DMS53 treated with DMSO at 0.1 percent for 48 hours (cell line): Measurements from ENCODE around the gene PLB1.

Experiments used
- DNase-seq: peaks from one replicate; lab custom pipeline; 2025; ENCODE audit not compliant: unreplicated experiment; lab: John Stamatoyannopoulos, UW

Gene PLB1

DNA sequence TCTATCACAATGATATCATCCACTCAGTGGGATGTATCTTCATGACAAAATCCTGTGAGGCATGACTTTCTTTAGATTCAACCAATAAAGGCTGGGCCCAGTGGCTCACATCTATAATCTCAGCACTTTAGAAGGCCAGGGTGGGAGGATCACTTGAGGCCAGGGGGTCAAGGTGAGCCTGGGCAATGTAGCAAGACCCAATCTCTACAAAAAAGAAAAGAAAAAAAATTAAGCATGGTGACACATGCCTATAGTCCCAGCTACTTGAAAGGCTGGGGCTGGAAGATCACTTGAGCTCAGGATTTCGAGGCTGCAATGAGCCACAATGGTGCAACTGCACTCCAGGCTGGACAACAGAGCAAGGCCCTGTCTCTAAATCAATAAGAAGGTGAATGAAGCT is 68.0 kb downstream of the PLB1 start:
- DNase-seq = no peak

DNA sequence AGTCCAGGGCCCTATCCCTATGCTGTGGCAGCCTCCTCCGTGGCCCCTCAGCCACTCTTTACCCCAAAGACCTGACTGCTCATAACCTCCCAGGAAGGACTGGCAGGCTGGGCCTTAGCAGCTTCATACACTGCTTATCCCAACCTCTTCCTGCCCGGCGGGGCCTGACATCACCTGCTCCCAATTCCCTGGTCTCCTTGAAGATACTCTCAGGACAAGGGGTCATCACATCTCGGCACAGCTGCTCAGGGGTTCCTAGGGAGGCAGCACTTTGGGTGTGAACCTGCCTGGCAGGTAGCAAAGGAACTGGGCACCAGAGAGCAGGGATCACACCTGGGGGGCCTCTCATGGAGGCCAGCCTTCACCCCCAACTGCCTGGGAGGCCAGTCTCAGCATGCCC is 68.5 kb downstream of the PLB1 start:
- no peak for DNase-seq

DNA sequence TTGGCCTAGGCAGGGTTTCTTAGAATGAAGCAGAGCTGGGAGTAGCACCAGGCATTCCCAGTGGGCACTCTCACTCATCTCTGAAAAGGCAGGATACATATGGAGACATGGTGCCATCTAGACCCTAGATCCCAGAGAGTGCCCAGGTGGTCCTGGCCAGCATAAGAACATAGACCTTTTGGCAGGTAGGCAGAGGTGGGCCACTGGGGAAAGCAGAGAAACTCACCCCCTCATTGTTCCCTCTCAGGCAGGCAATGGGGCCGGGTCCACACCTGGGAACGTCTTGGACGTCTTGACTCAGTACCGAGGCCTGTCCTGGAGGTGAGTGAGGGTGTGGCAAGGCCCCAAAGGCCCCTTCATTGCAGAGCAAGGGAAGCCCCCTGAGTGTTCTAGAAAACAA is 69.2 kb downstream of the PLB1 start:
- no peak for DNase-seq

DNA sequence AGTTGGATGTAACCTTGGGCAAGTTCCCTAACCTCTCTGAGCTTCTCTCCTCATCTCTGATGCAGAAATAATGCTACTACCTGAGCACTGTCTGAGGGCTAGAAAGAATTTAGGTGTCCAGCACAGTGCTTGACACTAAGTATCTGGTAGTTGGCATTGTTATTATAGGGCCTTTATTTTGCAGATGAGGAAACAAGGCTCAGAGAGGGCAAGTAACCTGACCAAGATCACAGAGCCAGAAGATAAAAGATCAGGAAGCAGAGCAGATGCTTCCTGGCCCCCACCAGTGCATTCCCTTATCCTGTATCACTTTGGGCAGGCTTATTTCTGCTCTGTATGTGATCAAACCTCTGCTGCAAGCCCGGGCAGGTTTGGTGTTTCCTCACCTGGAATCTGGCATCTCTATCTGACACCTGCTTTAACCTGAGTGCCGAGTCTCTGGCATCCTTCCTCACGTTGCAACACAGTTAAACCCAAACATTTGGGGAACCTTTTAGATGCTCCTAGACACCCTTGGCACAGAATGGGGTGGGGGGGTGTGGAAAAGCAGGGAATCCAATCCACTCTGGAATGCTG is 69.9 kb downstream of the PLB1 start:
- no peak for DNase-seq

DNA sequence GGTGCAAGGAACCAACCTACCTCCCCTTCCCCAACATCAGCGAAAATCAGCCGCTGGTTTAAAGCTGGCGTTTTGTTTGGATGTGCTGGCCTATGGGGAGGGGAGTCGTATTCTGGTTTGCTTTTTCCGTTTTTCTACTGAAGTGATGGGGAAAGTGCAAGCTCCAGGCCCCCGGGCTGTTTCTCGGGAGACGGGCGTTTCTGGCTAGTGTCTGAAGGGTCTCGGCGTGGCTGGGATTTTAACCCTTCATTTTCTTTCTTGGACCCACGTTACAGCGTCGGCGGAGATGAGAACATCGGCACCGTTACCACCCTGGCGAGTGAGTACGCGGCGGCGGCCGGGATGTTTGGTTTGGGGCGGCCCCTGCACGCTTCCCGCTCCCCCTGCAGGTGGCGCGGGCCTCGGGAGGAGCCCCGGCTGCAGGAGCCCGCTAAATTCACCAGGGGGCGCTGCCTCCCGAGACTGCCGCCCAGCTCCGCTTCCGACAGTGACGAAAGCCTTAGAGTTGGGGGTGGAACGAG is 70.7 kb downstream of the PLB1 start:
- peak; percentile 69 for DNase-seq

DNA sequence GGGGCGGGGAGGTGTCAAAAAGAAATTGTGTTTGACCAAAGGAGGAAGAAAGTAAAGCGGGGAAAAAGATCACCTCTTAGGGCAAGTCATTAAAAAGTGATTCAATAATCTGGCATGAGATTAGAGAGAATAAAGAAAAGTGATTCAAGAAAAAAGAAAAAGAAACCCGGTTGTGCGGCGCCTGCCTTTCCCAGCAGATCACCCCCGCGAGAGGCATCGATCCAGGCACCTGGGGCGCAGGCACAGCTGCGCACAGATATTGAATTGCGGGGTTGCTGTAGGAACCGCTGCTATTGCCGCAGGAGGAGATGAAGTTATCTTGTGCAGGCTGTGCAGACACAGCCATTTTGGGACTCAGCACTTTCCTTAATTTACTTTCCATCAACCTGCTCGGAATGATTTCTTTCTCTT is 71.2 kb downstream of the PLB1 start:
- DNase-seq = no peak

DNA sequence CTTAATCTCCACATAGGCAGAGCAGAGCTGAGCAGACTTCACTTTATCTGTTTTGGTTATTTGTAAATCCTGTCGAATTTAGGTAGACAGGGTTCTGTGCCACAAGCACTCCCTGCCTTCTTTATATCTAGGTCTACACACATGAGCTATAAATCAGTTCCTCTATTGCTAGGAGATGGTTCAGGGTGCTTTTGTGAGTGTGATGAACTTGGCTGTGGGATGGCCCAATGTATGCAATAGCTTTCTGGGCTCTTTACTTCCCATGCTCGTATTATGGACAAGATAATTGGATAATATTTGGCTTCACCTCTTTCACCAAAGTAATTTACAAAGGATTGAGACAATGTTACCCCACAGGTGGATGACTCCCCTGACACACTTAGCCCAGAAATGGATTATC is 72.2 kb downstream of the PLB1 start:
- DNase-seq = no peak

DNA sequence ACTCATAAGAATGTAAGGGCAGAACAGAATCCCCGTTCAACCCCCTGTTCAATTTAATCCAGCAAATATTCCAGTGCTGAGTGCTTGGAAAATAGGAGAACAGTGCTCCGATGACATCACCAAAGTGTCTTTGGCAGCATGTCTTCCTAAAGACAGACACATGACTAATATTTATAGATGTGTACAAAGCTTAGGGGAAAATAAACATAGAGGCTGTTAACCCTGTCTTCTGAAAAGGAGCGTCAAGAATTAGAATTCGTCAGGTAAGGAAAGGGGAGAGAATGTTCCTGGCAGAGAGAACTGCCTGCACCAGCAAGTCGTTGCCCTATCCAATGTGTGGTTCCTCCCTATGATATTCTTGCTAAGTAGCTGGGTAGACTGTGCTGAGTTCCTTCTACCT is 72.7 kb downstream of the PLB1 start:
- no peak for DNase-seq

DNA sequence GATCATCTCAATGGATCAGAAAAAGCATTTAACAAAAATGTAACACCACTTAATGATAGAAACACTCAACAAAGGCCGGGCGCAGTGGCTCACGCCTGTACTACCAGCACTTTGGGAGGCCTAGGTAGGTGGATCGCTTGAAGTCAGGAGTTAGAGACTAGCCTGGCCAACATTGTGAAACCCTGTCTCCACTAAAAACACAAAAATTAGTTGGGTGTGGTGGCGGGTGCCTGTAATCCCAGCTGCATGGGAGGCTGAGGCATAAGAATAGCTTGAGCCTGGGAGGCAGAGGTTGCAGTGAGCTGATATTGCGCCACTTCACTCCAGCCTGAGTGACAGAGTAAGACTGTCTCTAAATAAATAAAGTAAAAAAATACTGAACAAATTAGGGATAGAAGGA is 74.6 kb downstream of the PLB1 start:
- DNase-seq = no peak

DNA sequence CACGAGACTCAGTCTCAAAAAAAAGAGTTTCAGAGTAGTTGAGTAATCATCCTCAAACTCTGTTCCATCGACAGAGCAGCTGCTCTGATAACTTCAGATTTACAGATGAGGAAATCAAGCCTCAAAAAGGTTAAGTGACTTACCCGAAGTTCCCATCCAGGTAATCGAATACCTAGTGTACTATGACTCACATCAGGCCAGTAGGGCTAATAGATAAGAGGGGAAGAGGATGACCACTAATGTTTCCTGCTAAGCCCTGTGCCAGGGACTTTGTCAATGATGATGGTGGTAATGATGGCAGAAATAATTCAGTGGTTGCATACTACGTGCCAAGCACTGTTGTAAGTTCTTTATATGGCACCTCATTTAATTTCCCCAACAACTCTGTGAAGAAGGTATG is 80.9 kb downstream of the PLB1 start:
- DNase-seq = no peak

DNA sequence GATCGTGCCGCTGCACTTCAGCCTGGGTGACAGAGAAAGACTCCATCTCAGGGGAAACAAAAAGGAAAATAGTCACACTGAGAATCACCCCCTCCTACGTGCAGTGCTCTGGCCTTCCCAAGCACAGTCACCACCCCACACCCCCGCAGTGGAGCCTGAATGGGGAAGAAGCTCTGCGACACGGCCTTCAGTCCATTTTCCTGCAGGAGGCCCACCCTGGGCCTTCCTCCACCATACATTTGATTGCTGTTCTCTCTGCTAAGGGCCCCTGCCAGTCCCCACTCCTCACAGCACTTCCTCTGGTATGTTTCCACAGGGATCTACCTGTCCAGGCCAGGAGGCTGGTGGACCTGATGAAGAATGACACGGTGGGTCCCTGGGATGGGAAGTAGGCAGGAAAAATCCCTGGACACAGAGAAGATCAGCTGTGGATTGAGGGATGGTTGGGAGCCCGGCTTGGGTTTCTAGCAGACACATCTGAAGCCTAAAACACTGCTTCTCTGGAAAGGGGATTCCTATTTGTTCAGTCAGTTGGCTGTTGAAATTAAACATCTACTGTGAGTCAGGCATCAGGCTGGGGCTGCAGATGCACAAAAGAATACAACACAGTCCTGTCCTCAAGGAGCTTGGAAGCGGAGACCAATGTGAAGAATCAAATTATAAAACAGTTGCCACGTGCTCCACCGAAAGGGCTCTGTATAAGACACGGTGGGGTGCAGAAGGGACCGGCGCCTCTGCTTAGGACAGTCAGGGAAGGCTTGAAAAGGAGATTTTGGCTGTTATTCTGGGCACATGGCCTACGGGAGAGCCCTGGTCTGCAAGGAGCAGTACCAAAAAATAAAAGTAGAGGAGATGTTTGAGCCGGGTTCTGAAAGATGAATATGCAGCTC is 82.2 kb downstream of the PLB1 start:
- DNase-seq = no peak

DNA sequence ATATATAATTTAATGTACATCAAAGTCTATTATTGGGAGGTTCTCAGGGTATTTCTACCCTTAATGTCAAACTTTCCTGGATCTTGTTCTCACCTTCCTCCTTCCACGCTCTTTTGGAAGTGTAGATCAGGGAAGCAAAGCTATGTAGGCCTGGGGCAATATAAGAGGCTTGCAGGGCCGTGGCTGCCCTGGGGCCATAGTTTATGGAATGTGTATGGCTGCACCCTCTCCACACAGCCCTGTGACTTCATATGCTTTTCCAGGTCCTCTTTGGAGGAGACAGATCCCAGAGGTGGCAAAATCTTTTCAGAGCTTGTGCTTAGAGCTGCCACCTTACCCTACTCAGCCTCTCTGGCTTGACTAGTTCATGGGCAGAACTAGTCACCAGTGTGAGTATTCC is 82.9 kb downstream of the PLB1 start:
- DNase-seq = no peak

DNA sequence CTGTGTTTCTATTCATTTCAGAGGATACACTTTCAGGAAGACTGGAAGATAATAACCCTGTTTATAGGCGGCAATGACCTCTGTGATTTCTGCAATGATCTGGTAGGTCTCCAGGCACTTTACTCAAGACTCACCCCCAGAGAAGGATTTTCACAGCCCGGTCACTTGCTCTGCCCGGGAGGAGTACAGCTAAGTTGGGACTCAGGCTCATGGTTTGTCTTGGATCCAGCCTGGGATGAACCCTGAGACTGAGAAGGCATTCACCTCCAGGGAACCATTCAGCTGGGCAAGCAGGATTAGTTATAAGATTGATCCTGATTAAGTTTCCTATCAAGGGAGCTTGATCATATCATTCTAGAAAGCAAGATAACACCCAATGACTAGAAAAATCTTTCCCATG is 83.7 kb downstream of the PLB1 start:
- no peak for DNase-seq

DNA sequence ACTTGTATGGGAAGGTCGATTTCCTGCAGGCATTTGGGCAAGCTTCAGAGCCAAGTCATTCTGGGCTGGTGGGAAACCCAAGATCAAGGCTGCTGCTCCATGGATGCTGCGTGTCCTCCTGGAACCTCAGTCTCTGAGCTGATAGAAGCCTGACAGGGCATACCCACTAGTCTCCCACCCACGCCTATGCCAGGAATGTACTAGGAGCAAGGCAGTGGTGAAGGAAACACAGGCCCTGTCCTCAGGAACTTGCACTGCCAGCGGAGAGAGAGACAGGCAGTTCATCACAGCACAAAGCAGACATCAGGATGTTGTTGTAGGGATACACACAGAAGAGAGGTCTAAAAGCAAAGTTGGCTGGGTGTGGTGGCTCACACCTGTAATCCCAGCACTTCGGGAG is 84.2 kb downstream of the PLB1 start:
- DNase-seq = no peak

DNA sequence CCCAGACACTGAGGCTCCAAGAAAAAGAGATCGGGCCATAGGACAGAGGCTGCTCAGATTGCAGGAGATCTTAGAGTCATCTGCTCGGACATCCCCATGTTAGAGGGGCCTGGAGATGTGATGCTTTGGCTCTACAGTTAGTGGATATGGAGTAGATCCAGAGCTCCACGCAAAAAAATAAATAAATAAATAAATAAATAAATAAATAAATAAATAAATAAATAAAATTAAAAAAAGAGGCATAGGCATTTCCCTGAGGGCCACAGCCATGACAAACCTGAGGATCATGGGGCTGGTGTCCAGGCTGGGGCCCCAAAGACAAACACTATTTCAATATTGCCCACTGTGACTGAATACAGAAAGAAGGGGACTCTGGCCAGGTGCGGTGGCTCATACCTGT is 85.5 kb downstream of the PLB1 start:
- no peak for DNase-seq

DNA sequence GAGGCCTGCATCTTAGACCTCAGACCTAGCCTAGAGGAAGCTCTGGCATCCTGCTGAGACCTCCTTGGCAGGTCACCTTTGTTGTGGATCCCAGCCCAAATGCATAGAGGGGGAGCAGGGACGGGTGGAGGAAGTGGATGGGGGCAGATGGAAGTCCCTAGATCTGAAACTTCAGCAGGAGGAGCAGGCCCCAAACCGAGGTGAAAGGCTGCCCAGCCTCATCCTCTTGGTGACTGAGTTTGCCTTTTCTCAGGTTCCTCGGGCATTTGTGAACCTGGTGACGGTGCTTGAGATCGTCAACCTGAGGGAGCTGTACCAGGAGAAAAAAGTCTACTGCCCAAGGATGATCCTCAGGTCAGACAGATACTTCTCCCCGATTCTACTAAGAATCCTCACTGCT is 86.3 kb downstream of the PLB1 start:
- no peak for DNase-seq

DNA sequence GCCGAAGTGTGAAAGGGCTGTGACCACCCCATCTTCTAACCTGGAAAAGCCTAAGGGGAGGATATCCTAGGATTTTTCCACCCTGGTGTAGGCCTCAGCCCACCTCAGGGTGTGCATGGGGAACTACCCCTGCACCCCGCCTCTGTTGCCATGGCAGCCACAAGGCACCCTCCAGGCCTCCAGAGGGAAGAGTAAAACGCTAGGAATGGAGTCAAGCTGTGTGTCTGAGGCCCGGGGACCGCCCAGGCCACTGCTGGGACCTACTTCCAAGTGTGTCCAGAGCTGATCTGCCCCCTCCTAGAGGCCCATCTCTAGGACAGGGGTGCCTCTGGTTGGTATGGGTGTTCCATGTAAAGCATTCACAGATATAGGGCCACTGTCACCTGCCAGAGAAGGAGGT is 86.7 kb downstream of the PLB1 start:
- no peak for DNase-seq

DNA sequence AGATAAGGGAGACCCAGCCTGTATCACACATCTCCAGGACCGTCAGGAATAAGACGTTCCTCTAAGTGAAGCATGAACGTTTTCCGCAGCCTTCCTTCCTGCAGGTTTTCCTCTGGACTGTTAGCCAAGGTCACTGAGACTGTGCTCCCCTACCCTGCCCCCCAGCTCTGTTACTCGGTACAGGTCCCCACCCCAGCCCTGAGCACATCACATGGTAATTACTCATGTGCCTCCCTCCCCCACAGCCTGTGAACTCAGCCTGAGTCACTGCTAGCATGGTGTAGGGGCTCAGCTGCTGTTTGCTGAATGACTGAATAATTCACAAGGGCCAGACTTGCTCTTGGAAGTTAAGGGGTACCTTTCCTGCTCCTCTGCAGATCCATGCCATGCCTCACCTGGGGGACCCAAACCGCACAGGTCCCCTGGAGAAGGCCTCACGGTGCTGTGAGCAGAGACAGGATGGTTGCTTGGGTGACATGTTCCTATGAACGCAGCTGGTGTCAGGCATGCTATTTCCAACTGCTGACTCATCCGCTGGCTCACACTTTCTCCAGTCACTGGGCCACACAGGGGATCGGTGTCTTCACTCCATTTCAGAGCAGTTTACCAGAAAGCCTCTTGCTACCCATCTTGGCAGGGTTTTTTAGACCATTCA is 88.2 kb downstream of the PLB1 start:
- peak; percentile 56 for DNase-seq

DNA sequence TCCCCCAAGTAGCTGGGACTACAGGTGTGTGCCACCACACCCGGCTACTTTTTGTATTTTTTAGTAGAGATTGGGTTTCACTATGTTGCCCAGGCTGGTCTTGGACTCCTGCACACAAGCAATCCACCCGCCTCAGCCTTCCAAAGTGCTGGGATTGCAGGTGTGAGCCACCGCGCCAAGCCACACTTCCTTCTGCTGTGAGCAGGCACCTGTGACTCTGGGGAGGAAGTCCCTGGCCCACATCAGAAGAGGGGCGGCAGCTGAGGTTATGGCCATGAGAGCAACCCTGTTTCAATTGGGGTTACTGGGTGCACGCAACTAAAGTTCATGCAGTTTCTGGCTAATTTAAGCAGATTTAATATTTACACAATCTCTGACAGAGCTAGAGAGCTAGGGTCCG is 91.0 kb downstream of the PLB1 start:
- DNase-seq = no peak

DNA sequence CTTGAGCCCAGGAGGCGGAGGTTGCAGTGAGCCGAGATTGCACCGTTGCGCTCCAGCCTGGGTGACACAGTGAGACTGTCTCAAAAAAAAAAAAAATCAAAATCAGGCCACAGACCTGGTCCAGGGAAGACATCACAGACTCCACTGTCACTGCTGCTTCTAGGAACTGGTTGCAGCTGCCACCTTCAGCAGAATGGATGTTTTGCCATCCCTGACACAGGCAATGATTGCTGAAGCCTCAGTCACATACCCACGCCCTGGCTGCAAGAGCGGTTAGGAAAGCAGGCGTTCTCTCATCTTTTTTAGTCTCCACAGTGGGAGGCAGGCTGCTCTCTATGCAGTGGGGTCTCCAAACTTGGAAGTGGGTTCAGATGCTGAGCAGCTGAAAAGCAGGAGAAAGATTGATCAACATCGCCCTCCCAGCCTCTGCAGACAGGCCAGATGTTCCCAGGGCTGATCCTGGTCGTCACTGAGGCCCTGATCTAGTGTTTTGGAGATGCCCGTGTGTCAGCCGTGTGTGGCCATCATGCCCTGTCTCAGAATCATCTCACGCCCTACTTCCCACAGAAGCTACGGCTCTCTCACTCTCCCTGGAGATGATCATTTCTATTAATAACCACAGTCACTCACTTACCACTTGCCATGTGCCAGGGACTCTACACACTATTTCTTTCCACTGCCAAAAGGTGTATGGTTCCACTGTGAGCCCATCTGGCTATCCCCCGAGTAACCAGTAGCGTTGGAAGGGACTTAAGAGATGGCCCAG is 91.8 kb downstream of the PLB1 start:
- DNase-seq = no peak

DNA sequence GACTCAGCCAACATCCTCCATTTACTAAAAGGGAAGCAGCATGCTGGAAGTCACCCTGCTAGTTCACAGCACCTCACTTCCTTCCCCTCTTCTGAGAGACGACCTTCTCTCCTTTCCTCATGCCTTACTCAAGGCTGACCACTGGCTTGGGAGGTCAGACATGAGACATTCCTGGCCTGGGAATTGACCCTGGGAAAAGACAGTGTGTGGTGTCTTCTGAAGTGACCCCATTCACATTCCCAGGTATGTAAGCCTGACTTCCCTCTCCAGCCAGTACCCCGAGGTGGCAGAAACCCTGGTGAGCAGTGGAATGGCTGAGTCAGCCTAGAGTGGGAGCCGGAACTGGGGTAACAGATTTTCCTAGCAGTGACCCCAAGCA is 92.4 kb downstream of the PLB1 start:
- no peak for DNase-seq
